Measurements from ENCODE around the gene GREM2. TPM values are rescaled to one million over a fixed set of nuclear protein-coding genes. Genes with fewer than 3 reads are reported as not detected.

The GREM2 gene
- total and polyA plus RNA-seq, 2 donors (not counting 1 experiment from before 2014, with no cell fraction given) = not detected

GRCh38 chr1:240644732-240645131 is 32.8 kb upstream of the GREM2 start:
- Mint-ChIP-seq H3K27ac (no peak overlapping the region), H3K4me1 (no peaks in the 10 kb centered on the region), H3K9me3 (ENCODE audit: insufficient read depth) (no peaks in the 10 kb centered on the region), H3K27me3 (no peaks in the 10 kb centered on the region), H3K4me3 (no peak overlapping the region)
- POLR2A ChIA-PET = no interaction called here
- Histone ChIP-seq H3K36me3 (replicated peaks in 1 of 2; ENCODE audit: control extremely low read depth in 1 of 2, control insufficient read depth in 1 of 2, extremely low read depth in 1 of 2, insufficient read depth in 2 of 2, low read length in 1 of 2) (no peaks in the 10 kb centered on the region), H2AFZ (ENCODE audit: insufficient read depth, low read depth, low read length, poor library complexity, severe bottlenecking) (no peak overlapping the region), H3K79me2 (ENCODE audit: control insufficient read depth, insufficient read depth, low read length) (no peaks in the 10 kb centered on the region), H3K4me2 (replicated peaks; ENCODE audit: low read depth, low read length, poor library complexity, severe bottlenecking) (no peak overlapping the region), H3K4me1 (ENCODE audit: control insufficient read depth in 2 of 2, insufficient read depth in 2 of 2, low read length in 2 of 2) (no peaks in the 10 kb centered on the region), H4K20me1 (ENCODE audit: control insufficient read depth, insufficient read depth, low read length, poor library complexity, severe bottlenecking) (no peaks in the 10 kb centered on the region), H3K27me3 (replicated peaks in 1 of 4; ENCODE audit: control extremely low read depth in 1 of 4, control insufficient read depth in 3 of 4, insufficient read depth in 4 of 4, low read length in 3 of 4) (no peaks in the 10 kb centered on the region), H3K9me3 (ENCODE audit: control extremely low read depth in 1 of 3, control insufficient read depth in 2 of 3, insufficient read depth in 1 of 3, low read length in 2 of 3) (no peaks in the 10 kb centered on the region), H3K27ac (ENCODE audit: low read length in 2 of 2) (no peak overlapping the region), H3K4me3 (ENCODE audit: control extremely low read depth in 1 of 5, extremely low read depth in 1 of 5, insufficient read depth in 1 of 5, low read depth in 2 of 5, low read length in 4 of 5) (no peak overlapping the region), H3K9ac (ENCODE audit: low read length) (no peak overlapping the region)
- intact Hi-C loops (cut with micrococcal nuclease) = no loop called here
- DNase-seq (no peak), ATAC-seq (ENCODE audit: low read depth) (no peak)
- CTCF ChIA-PET = no interaction called here
- no peak for TF ChIP-seq EZH2 (IDR thresholded peaks at IDR 0.05; ENCODE audit: borderline replicate concordance, insufficient read depth, low read depth, low read length, poor library complexity, severe bottlenecking)
- TF ChIP-seq CTCF (IDR thresholded peaks at IDR 0.05) = no peak
- WGBS (ENCODE audit: insufficient coverage) = 84% methylated on average over 4 of the region's 6 CpGs

- intact Hi-C loops (cut with micrococcal nuclease) = no loop called here
- TF ChIP-seq CTCF (IDR thresholded peaks at IDR 0.05) (no peak), EZH2 (IDR thresholded peaks at IDR 0.05; ENCODE audit: borderline replicate concordance, insufficient read depth, low read depth, low read length, poor library complexity, severe bottlenecking) (no peak)
- Mint-ChIP-seq H3K27me3 (no peaks in the 10 kb centered on the region), H3K27ac (no peak overlapping the region), H3K4me3 (no peak overlapping the region), H3K9me3 (ENCODE audit: insufficient read depth) (no peaks in the 10 kb centered on the region), H3K4me1 (no peaks in the 10 kb centered on the region)
- H3K36me3 ChIP-seq (replicated peaks in 1 of 2; ENCODE audit: control extremely low read depth in 1 of 2, control insufficient read depth in 1 of 2, extremely low read depth in 1 of 2, insufficient read depth in 2 of 2, low read length in 1 of 2) = no peaks in the 10 kb centered on the region
- H4K20me1 ChIP-seq (ENCODE audit: control insufficient read depth, insufficient read depth, low read length, poor library complexity, severe bottlenecking) = no peaks in the 10 kb centered on the region
- no peaks in the 10 kb centered on the region for H3K4me1 ChIP-seq (ENCODE audit: control insufficient read depth in 2 of 2, insufficient read depth in 2 of 2, low read length in 2 of 2)
- ChIA-PET CTCF (no interaction called here), POLR2A (no interaction called here)
- no peaks in the 10 kb centered on the region for H3K27me3 ChIP-seq (replicated peaks in 1 of 4; ENCODE audit: control extremely low read depth in 1 of 4, control insufficient read depth in 3 of 4, insufficient read depth in 4 of 4, low read length in 3 of 4)
- no peak for DNase-seq
- peaks cover 0 to 17% (median 0%) of the 10 kb centered on the region in 3 donors for H3K9me3 ChIP-seq (ENCODE audit: control extremely low read depth in 1 of 3, control insufficient read depth in 2 of 3, insufficient read depth in 1 of 3, low read length in 2 of 3)
- WGBS (ENCODE audit: insufficient coverage) = 100% methylated on average over 2 of the region's 16 CpGs
- no peak overlapping the region for H3K27ac ChIP-seq (ENCODE audit: low read length in 2 of 2)
- no peak overlapping the region for H3K4me2 ChIP-seq (replicated peaks; ENCODE audit: low read depth, low read length, poor library complexity, severe bottlenecking)
- no peak for ATAC-seq (ENCODE audit: low read depth)
- H3K4me3 ChIP-seq (ENCODE audit: control extremely low read depth in 1 of 5, extremely low read depth in 1 of 5, insufficient read depth in 1 of 5, low read depth in 2 of 5, low read length in 4 of 5) = no peak overlapping the region
- H2AFZ ChIP-seq (ENCODE audit: insufficient read depth, low read depth, low read length, poor library complexity, severe bottlenecking) = no peak overlapping the region
- H3K9ac ChIP-seq (ENCODE audit: low read length) = no peak overlapping the region
- H3K79me2 ChIP-seq (ENCODE audit: control insufficient read depth, insufficient read depth, low read length) = no peaks in the 10 kb centered on the region
These were observed 23.7 kb upstream of the GREM2 start for GRCh38 chr1:240635466-240636256.
